Activated naive CD8-positive, alpha-beta T cell treated with anti-CD3 and anti-CD28 coated beads, Interleukin-2, amount 50 U/mL, for 16 hours (primary cell): ENCODE measurements around the gene ZNF316.

ENCODE experiments used
- DNase-seq: peaks from one replicate; pipeline ENCODE4 v3.0.0-alpha.2; 2020; ENCODE audit warnings: low read depth, low spot score

The ZNF316 gene

DNA sequence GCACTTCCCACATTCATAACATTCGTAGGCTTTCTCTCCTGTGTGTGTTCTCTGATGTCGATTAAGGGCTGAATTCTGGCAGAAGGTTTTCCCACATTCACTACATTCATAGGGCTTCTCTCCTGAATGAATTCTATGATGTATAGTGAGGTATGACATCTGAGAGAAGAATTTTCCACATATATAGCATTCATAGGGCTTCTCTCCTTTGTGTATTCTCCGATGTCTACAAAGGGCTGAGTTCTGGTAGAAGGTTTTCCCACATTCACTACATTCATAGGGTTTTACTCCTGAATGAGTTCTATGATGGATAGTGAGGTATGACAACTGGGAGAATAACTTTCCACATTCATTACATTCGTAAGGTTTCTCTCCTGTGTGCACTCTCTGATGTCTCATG, 54.0 kb downstream of the ZNF316 start:
- DNase-seq, result no peak

- DNase-seq, result no peak
Measured at GRCh38 chr7:6691609-6692106, 54.5 kb downstream of the ZNF316 start.

DNA sequence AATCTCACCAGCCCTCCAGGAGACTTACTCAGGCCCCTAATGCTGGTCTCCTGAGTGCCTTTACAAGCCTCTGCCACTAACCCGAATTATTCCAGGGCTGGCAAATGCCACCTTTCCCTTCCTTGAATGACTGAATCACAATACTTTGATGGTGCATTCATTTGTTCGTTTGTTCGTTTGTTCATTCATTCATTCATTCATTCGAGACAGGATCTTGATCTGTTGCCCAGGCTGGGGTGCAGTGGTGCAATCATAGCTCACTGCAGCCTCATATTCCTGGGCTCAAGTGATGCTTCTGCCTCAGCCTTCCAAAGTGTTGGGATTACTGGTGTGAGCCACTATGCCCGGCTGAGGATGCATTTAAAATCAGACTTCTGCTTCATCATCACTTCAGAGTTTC, 63.7 kb downstream of the ZNF316 start:
- DNase-seq, result no peak

GRCh38 chr7:6701860-6702259, 64.7 kb downstream of the ZNF316 start:
- no peak for DNase-seq
